Psoas muscle (tissue), 8 donors: Measurements from ENCODE around the gene SIGLEC15. TPM values are rescaled to one million over a fixed set of nuclear protein-coding genes. Genes with fewer than 3 reads are reported as not detected.
"Not testable (repeated sequence)": the region's sequence is repeated elsewhere in the genome, so short reads cannot be mapped to it uniquely, and the experiment has no call there.

Experiments
- ATAC-seq, 4 donors: fragments of 200-7000 bp; cut with Tn5 transposase; one replicate each; pipeline ENCODE4 v1.9.1; 2020; ENCODE audit warnings: moderate library complexity in 3 of 4, mild to moderate bottlenecking in 2 of 4
- DNase-seq, 2 donors: peaks; one replicate each; pipeline ENCODE4 v3.0.0-alpha.2; 2020
- H3K27ac ChIP-seq: fragments of 200-600 bp; one replicate; pipeline ENCODE4 v1.8.0; 2022
- H3K27me3 ChIP-seq, 3 donors: fragments of 200-600 bp in 1 of 3; one replicate each; pipeline versions ENCODE4 v1.6.1 to v1.8.0; 2013 to 2022; ENCODE audit warnings: low read length in 2 of 3, mild to moderate bottlenecking in 2 of 3, moderate library complexity in 1 of 3; ENCODE audit not compliant: insufficient read depth in 3 of 3
- H3K36me3 ChIP-seq, 2 donors: fragments of 200-600 bp in 1 of 2; one replicate each; pipeline versions ENCODE4 v1.6.1 to v1.8.0; 2013 to 2022; ENCODE audit warnings: low read depth in 1 of 2, mild to moderate bottlenecking in 1 of 2, moderate library complexity in 1 of 2; ENCODE audit not compliant: insufficient read depth in 1 of 2
- H3K4me1 ChIP-seq: fragments of 200-600 bp; one replicate; pipeline ENCODE4 v1.8.0; 2022
- H3K4me3 ChIP-seq: fragments of 200-600 bp; one replicate; pipeline ENCODE4 v1.8.0; 2022; ENCODE audit warnings: mild to moderate bottlenecking
- H3K9me3 ChIP-seq: fragments of 200-600 bp; one replicate; pipeline ENCODE4 v1.8.0; 2022
- WGBS, 3 donors: extraction: QIAGEN DNeasy Blood & Tissue Kit; methylation state at CpG; one replicate each; pipeline versions ENCODE4 v1.1.6 to v1.1.7; 2013; 5-methylcytosine and 5-hydroxymethylcytosine counted together
- intact Hi-C, 2 donors: fragments of 100-400 bp; cut with DNase I; formaldehyde crosslinking; loops; one replicate each; pipeline versions ENCODE4 v1.11.0 to v1.14.2; 2022
- polyA plus RNA-seq, 3 donors: library from polyadenylated mRNA; stranded (reverse); fragments of 200-250 nt; gene quantifications; one replicate each; pipeline ENCODE4 v1.2.3, GENCODE V29; 2013
- total RNA-seq, 4 donors: library from RNA; stranded (reverse); fragmentation: NEBNext Ultra II Directional in 2 of 4; extraction: Animal tissue kit (Norgen Biotek cat#: 25700) in 2 of 4; gene quantifications; one replicate each; pipeline versions ENCODE4 v1.2.1 to v1.2.4, GENCODE V29; 2021 to 2023
- TF ChIP-seq, protein P1 (sequence below): fragments of 200-600 bp; IDR thresholded peaks from one replicate; pipeline ENCODE4 v1.8.0; 2022; ENCODE audit warnings: antibody characterized with exemption
- donor health status: healthy with polysubstance abuse.
- donor health status: DM: no; HTN: no; CAD: no; lungs with moderate emphysema.
- donor health status: Bipolar disorder and iron deficiency.
- donor health status: healthy.
- donor health status: DM: yes; HTN: yes; CAD: no.
- donor health status: DM: no; HTN: no; CAD: no.
- donor health status: DM: no; HTN: no; CAD: no.
- donor health status: DM: yes; HTN: yes; CAD: no.

The SIGLEC15 gene
- total and polyA plus RNA-seq, 7 donors, result not detected

GRCh38 chr18:45817543-45817942 is 7.9 kb upstream of the SIGLEC15 start:
- TF ChIP-seq, protein P1, sequence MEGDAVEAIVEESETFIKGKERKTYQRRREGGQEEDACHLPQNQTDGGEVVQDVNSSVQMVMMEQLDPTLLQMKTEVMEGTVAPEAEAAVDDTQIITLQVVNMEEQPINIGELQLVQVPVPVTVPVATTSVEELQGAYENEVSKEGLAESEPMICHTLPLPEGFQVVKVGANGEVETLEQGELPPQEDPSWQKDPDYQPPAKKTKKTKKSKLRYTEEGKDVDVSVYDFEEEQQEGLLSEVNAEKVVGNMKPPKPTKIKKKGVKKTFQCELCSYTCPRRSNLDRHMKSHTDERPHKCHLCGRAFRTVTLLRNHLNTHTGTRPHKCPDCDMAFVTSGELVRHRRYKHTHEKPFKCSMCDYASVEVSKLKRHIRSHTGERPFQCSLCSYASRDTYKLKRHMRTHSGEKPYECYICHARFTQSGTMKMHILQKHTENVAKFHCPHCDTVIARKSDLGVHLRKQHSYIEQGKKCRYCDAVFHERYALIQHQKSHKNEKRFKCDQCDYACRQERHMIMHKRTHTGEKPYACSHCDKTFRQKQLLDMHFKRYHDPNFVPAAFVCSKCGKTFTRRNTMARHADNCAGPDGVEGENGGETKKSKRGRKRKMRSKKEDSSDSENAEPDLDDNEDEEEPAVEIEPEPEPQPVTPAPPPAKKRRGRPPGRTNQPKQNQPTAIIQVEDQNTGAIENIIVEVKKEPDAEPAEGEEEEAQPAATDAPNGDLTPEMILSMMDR, result no peak
- H3K27me3 ChIP-seq, result no peaks in the 10 kb centered on the region
- DNase-seq (no peak), ATAC-seq (no peak)
- H3K9me3 ChIP-seq, result no peaks in the 10 kb centered on the region
- intact Hi-C loops, result no loop called here
- no peak overlapping the region for H3K27ac ChIP-seq
- 64 to 84% (median 65%) methylated on average over 1 of the region's 1 CpG for WGBS, 3 donors
- no peaks in the 10 kb centered on the region for H3K36me3 ChIP-seq
- no peaks in the 10 kb centered on the region for H3K4me1 ChIP-seq
- no peak overlapping the region for H3K4me3 ChIP-seq

DNA sequence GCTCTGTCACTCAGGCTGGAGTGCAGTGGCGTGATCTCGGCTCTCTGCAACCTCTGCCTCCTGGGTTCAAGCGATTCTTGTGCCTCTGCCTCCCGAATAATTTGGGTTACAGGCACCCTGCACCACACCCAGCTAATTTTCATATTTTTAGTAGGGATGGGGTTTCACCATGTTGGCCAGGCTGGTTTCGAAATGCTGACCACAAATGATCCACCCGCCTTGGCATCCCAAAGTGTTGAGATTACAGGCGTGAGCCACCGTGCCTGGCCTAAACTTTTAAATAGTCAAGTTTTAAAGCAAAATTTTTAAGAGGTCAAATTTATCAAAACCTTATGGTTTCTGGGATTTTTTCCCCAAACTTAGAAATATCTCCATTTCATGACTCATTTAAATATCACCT is 6.7 kb upstream of the SIGLEC15 start:
- H3K4me3 ChIP-seq, H3K27me3 ChIP-seq, H3K27ac ChIP-seq, intact Hi-C loops, DNase-seq, H3K36me3 ChIP-seq, ATAC-seq, H3K4me1 ChIP-seq, H3K9me3 ChIP-seq: not testable (repeated sequence)
- WGBS, 3 donors, result 87 to 92% (median 89%) methylated on average over 8 of the region's 8 CpGs

DNA sequence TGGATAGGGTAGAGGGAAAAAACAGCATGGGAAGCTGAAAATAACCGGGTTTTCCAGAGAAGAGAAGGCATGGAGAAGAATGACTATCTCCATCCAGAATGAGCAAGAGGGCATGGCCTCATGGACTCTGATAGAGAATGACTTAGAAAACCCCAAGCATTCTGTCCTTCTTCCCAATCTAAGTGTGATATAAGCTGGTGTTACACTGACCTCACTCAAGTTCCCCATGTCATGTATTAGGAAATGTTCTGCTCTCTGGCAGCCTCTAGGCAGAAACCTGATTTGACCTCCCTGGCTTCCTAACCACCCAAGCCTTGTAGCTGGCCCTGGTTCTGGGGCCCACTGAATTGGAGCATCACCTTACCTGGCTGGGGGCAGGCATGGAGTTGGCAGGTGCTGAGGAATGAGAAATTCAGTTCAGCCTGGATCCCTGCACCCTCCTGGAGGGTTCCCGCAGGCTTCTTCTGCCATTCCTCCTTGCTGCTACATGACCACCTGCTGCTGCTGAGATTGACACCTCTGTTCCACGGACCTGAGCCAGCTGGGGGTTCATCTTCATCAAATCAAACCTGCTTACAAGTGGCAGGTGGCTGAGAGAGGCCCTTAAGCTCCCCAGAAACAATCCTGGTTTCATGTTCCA is 5.2 kb upstream of the SIGLEC15 start:
- no peaks in the 10 kb centered on the region for H3K36me3 ChIP-seq
- no peaks in the 10 kb centered on the region for H3K9me3 ChIP-seq
- ATAC-seq (no peak), DNase-seq (no peak)
- H3K27me3 ChIP-seq, result no peaks in the 10 kb centered on the region
- H3K27ac ChIP-seq, result no peak overlapping the region
- no peak overlapping the region for H3K4me3 ChIP-seq
- TF ChIP-seq, protein P1, result no peak
- intact Hi-C loops, result no loop called here
- no peaks in the 10 kb centered on the region for H3K4me1 ChIP-seq
- WGBS, 3 donors, result 38 to 60% (median 52%) methylated on average over 3 of the region's 3 CpGs

DNA sequence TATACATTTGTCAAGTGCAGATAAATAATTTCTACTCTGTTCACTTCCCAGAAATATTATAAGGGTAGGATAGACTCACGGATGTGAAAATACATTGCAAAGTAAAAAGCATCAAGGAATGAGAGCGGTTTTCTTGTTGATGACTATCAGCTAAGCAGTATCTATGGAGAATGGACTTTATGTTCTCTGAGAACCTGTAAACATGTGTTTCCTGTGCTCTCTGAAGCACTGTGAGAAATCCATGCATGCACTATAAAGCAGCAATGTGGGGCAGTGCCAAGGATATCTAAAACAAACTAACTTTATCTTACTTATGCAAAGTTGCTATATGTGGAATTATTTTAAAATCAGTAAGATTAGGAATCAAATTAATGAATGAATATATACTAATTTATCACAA is 4.4 kb upstream of the SIGLEC15 start:
- WGBS, 3 donors, result 88 to 94% (median 89%) methylated on average over 2 of the region's 2 CpGs
- TF ChIP-seq, protein P1, result no peak
- intact Hi-C loops, result no loop called here

GRCh38 chr18:45821711-45822110 is 3.8 kb upstream of the SIGLEC15 start:
- no peak for ATAC-seq
- TF ChIP-seq, protein P1, result no peak
- Histone ChIP-seq H3K36me3 (no peaks in the 10 kb centered on the region), H3K9me3 (no peaks in the 10 kb centered on the region), H3K27me3 (no peaks in the 10 kb centered on the region), H3K4me1 (no peaks in the 10 kb centered on the region), H3K4me3 (no peak overlapping the region), H3K27ac (no peak overlapping the region)
- WGBS, 3 donors, result 79 to 92% (median 90%) methylated on average over 1 of the region's 1 CpG
- intact Hi-C loops, result no loop called here
- no peak for DNase-seq

More for the DNA sequence above, 4.4 kb upstream of the SIGLEC15 start:
- no peak for DNase-seq
- no peaks in the 10 kb centered on the region for H3K36me3 ChIP-seq
- H3K9me3 ChIP-seq, result no peaks in the 10 kb centered on the region
- no peak overlapping the region for H3K27ac ChIP-seq
- no peak for ATAC-seq
- H3K4me1 ChIP-seq, result no peaks in the 10 kb centered on the region
- no peak overlapping the region for H3K4me3 ChIP-seq
- no peaks in the 10 kb centered on the region for H3K27me3 ChIP-seq
